HCT116 (cell line): ENCODE measurements around the gene SEL1L3.

ENCODE experiments used
- CTCF ChIP-seq, 3 experiments: fragments of 200-600 bp in 1 of 3; sonication (generic) in 1 of 3; IDR thresholded peaks in 2 of 3; conservative IDR thresholded peaks in 1 of 3; 2 replicates each; pipeline ENCODE4 v1.5.1; 2012 to 2017; ENCODE audit warnings: low read depth in 2 of 3, low read length in 2 of 3, antibody characterized with exemption in 1 of 3, borderline replicate concordance in 1 of 3, control low read depth in 1 of 3, mild to moderate bottlenecking in 1 of 3, mixed read lengths in 1 of 3, mixed run types in 1 of 3, moderate library complexity in 1 of 3; ENCODE audit not compliant: insufficient read depth in 1 of 3
- EGR1 ChIP-seq: IDR thresholded peaks from 2 replicates; pipeline ENCODE4 v1.6.1; 2012; ENCODE audit warnings: low read depth
- ELF1 ChIP-seq: IDR thresholded peaks from 2 replicates; pipeline ENCODE4 v1.6.1; 2012; ENCODE audit warnings: low read depth, borderline replicate concordance
- EZH2 ChIP-seq: fragments of 200-600 bp; sonication (generic); IDR thresholded peaks from 2 replicates; pipeline ENCODE4 v1.6.1; 2017; ENCODE audit warnings: antibody characterized with exemption, mixed run types
- EZH2phosphoT487 ChIP-seq: fragments of 200-600 bp; IDR thresholded peaks from 2 replicates; pipeline ENCODE4 v1.6.1; 2018; ENCODE audit warnings: antibody characterized with exemption, borderline replicate concordance
- JUND ChIP-seq: IDR thresholded peaks from 2 replicates; pipeline ENCODE4 v1.6.1; 2012
- MAX ChIP-seq: IDR thresholded peaks from 2 replicates; pipeline ENCODE4 v1.6.1; 2012
- POLR2A ChIP-seq: IDR thresholded peaks from 2 replicates; pipeline ENCODE4 v1.7.0; 2011; ENCODE audit warnings: borderline replicate concordance; ENCODE audit not compliant: insufficient read depth, insufficient read length; ENCODE audit errors: extremely low read depth
- POLR2AphosphoS5 ChIP-seq: IDR thresholded peaks from 2 replicates; pipeline ENCODE4 v1.6.1; 2011; ENCODE audit warnings: mild to moderate bottlenecking, low read depth, low read length, moderate library complexity
- REST ChIP-seq: IDR thresholded peaks from 2 replicates; pipeline ENCODE4 v1.6.1; 2012; ENCODE audit warnings: low read depth
- TCF7L2 ChIP-seq: IDR thresholded peaks from 2 replicates; pipeline ENCODE4 v1.7.0; 2011; ENCODE audit warnings: borderline replicate concordance, inconsistent platforms; ENCODE audit not compliant: insufficient read depth, insufficient read length; ENCODE audit errors: extremely low read depth
- YY1 ChIP-seq: IDR thresholded peaks from 2 replicates; pipeline ENCODE4 v1.6.1; 2011; ENCODE audit warnings: low read length, low read depth, moderate library complexity, mild to moderate bottlenecking; ENCODE audit not compliant: insufficient replicate concordance; ENCODE audit errors: extremely low read depth
- ZNF274 ChIP-seq: fragments of 200-500 bp; sonication (Bioruptor generic); IDR thresholded peaks from 2 replicates; pipeline ENCODE4 v1.6.1; 2014; ENCODE audit warnings: mild to moderate bottlenecking, low read depth, low read length, inconsistent platforms
- TF ChIP-seq, protein P1 (sequence below): IDR thresholded peaks from 2 replicates; pipeline ENCODE4 v1.6.1; 2012

GRCh38 chr4:25712611-25713010, 150.2 kb downstream of the SEL1L3 start:
- TF ChIP-seq TCF7L2 (no peak), POLR2A (no peak), CTCF (IDR thresholded peaks at IDR 0.05 in 2 of 3, conservative IDR thresholded peaks at IDR 0.05 in 1 of 3; ENCODE audit: borderline replicate concordance in 1 of 3, insufficient read depth in 1 of 3, low read depth in 2 of 3, low read length in 2 of 3) (no peak), REST (no peak), YY1 (no peak), MAX (no peak), EGR1 (no peak), ELF1 (no peak), POLR2AphosphoS5 (no peak), EZH2 (no peak), JUND (no peak), EZH2phosphoT487 (no peak), ZNF274 (no peak)
- TF ChIP-seq, protein P1, sequence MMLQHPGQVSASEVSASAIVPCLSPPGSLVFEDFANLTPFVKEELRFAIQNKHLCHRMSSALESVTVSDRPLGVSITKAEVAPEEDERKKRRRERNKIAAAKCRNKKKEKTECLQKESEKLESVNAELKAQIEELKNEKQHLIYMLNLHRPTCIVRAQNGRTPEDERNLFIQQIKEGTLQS = no peak
